GM18508 (cell line): ENCODE results near the gene SRD5A1.
A peak's percentile ranks its signal among the peaks of the same experiment; 100 is the strongest.
"Not testable (repeated sequence)": the region's sequence is repeated elsewhere in the genome, so short reads cannot be mapped to it uniquely, and the experiment has no call there.

ENCODE experiments used
- ATAC-seq: cut with Tn5 transposase; IDR thresholded peaks from one replicate; pipeline ENCODE4 v1.9.1; 2021; ENCODE audit warnings: moderate number of reproducible peaks; ENCODE audit not compliant: insufficient read depth, unreplicated experiment

The SRD5A1 gene

GRCh38 chr5:6638236-6638635, 5.0 kb downstream of the SRD5A1 start:
- ATAC-seq: no peak

GRCh38 chr5:6642655-6643054, 9.4 kb downstream of the SRD5A1 start:
- no peak for ATAC-seq

GRCh38 chr5:6644794-6645241, 11.6 kb downstream of the SRD5A1 start:
- ATAC-seq: no peak

- not testable (repeated sequence) for ATAC-seq
Observed at GRCh38 chr5:6645571-6646362, 12.5 kb downstream of the SRD5A1 start.

- ATAC-seq: no peak
Observed at GRCh38 chr5:6649186-6649585, 15.9 kb downstream of the SRD5A1 start.

- no peak for ATAC-seq
Observed at GRCh38 chr5:6649681-6650080, 16.4 kb downstream of the SRD5A1 start.

- peak; percentile 88 for ATAC-seq
Observed at GRCh38 chr5:6652025-6652424, 18.8 kb downstream of the SRD5A1 start.

- no peak for ATAC-seq
Observed at GRCh38 chr5:6655432-6655831, 22.2 kb downstream of the SRD5A1 start.

GRCh38 chr5:6656680-6657079, 23.4 kb downstream of the SRD5A1 start:
- no peak for ATAC-seq

- ATAC-seq: peak; percentile 71
Observed at GRCh38 chr5:6659941-6660684, 26.9 kb downstream of the SRD5A1 start.

GRCh38 chr5:6660688-6661087, 27.4 kb downstream of the SRD5A1 start:
- peak; percentile 44 for ATAC-seq

GRCh38 chr5:6666762-6667161, 33.5 kb downstream of the SRD5A1 start:
- no peak for ATAC-seq

GRCh38 chr5:6667648-6668047, 34.4 kb downstream of the SRD5A1 start:
- no peak for ATAC-seq

GRCh38 chr5:6668717-6669116, 35.5 kb downstream of the SRD5A1 start:
- ATAC-seq: not testable (repeated sequence)

GRCh38 chr5:6673031-6673430, 39.8 kb downstream of the SRD5A1 start:
- no peak for ATAC-seq

- ATAC-seq: no peak
Observed at GRCh38 chr5:6673963-6674362, 40.7 kb downstream of the SRD5A1 start.

GRCh38 chr5:6674421-6674820, 41.2 kb downstream of the SRD5A1 start:
- ATAC-seq: no peak

GRCh38 chr5:6674886-6675285, 41.6 kb downstream of the SRD5A1 start:
- ATAC-seq: no peak

- ATAC-seq: no peak
Observed at GRCh38 chr5:6675784-6676491, 42.7 kb downstream of the SRD5A1 start.

GRCh38 chr5:6676702-6677101, 43.5 kb downstream of the SRD5A1 start:
- no peak for ATAC-seq

- no peak for ATAC-seq
Observed at GRCh38 chr5:6678385-6678784, 45.1 kb downstream of the SRD5A1 start.
